WTC11 (cell line): ENCODE measurements around the gene PPDPF. TPM values are rescaled to one million over a fixed set of nuclear protein-coding genes. Genes with fewer than 3 reads are reported as not detected.
A peak's percentile ranks its signal among the peaks of the same experiment; 100 is the strongest.

ENCODE experiments used
- ATAC-seq: fragments of 200-7000 bp; cut with Tn5 transposase; 2 replicates; pipeline ENCODE4 v1.10.0; 2021; ENCODE audit warnings: mild to moderate bottlenecking, moderate library complexity
- CTCF ChIA-PET: fragments of 300-600 bp; sonication (Branson Sonifier 250); formaldehyde crosslinking; loops from one replicate; lab custom pipeline; 2021; ENCODE audit warnings: antibody characterized with exemption; lab: Charles Lee
- POLR2A ChIA-PET: fragments of 350-600 bp; sonication (Branson Sonifier 250); formaldehyde crosslinking; loops from one replicate; lab custom pipeline; 2021; ENCODE audit warnings: antibody characterized with exemption; lab: Charles Lee
- DNase-seq: peaks from one replicate; pipeline ENCODE4 v3.0.0; 2021; ENCODE audit warnings: low spot score
- H3K27ac Mint-ChIP-seq: 2 replicates; pipeline ENCODE4 v1.8.0; 2021; ENCODE audit warnings: mixed read lengths
- H3K27me3 Mint-ChIP-seq: 2 replicates; pipeline ENCODE4 v1.8.0; 2021; ENCODE audit warnings: low read depth, mild to moderate bottlenecking, moderate library complexity, mixed read lengths
- H3K36me3 Mint-ChIP-seq: 2 replicates; pipeline ENCODE4 v1.8.0; 2021; ENCODE audit warnings: mixed read lengths
- H3K4me1 Mint-ChIP-seq: 2 replicates; pipeline ENCODE4 v1.8.0; 2022; ENCODE audit warnings: mixed read lengths
- H3K4me3 Mint-ChIP-seq: 2 replicates; pipeline ENCODE4 v1.8.0; 2021; ENCODE audit warnings: mild to moderate bottlenecking, moderate library complexity, mixed read lengths
- H3K9me3 Mint-ChIP-seq: 2 replicates; pipeline ENCODE4 v1.8.0; 2021; ENCODE audit warnings: mixed read lengths
- ATF2 ChIP-seq: sonication (generic); formaldehyde crosslinking; IDR thresholded peaks from 2 replicates; pipeline ENCODE4 v1.8.1; 2022; ENCODE audit warnings: low read depth, missing genetic modification reagents, borderline replicate concordance
- ATF3 ChIP-seq: sonication (generic); formaldehyde crosslinking; conservative IDR thresholded peaks from 2 replicates; pipeline ENCODE4 v1.8.1; 2022; ENCODE audit warnings: mild to moderate bottlenecking, missing genetic modification reagents
- CBFB ChIP-seq: sonication (generic); formaldehyde crosslinking; IDR thresholded peaks from 2 replicates; pipeline ENCODE4 v1.8.1; 2022; ENCODE audit warnings: mild to moderate bottlenecking, low read depth, missing genetic modification reagents
- CREB1 ChIP-seq: sonication (generic); formaldehyde crosslinking; IDR thresholded peaks from 2 replicates; pipeline ENCODE4 v1.8.0; 2023; ENCODE audit warnings: mild to moderate bottlenecking, missing genetic modification reagents
- E2F4 ChIP-seq: sonication (generic); formaldehyde crosslinking; IDR thresholded peaks from 2 replicates; pipeline ENCODE4 v1.8.1; 2022; ENCODE audit warnings: low read depth, mild to moderate bottlenecking, moderate library complexity, missing genetic modification reagents, borderline replicate concordance
- EMX1 ChIP-seq: fragments of 250-450 bp; sonication (Bioruptor Pico); IDR thresholded peaks from 2 replicates; pipeline ENCODE4 v1.8.0; 2021; ENCODE audit warnings: mild to moderate bottlenecking
- FOXK1 ChIP-seq: sonication (generic); formaldehyde crosslinking; IDR thresholded peaks from 2 replicates; pipeline ENCODE4 v1.8.0; 2022; ENCODE audit warnings: mild to moderate bottlenecking, moderate library complexity, missing genetic modification reagents
- GTF2I ChIP-seq: fragments of 250-450 bp; sonication (Bioruptor Pico); conservative IDR thresholded peaks from 2 replicates; pipeline ENCODE4 v1.4.0; 2021; ENCODE audit warnings: mild to moderate bottlenecking
- HMGA2 ChIP-seq: fragments of 250-450 bp; sonication (Bioruptor Pico); IDR thresholded peaks from 2 replicates; pipeline ENCODE4 v1.4.0; 2021; ENCODE audit warnings: mild to moderate bottlenecking, moderate library complexity
- KAT7 ChIP-seq: sonication (generic); formaldehyde crosslinking; IDR thresholded peaks from 2 replicates; pipeline ENCODE4 v1.8.1; 2023; ENCODE audit warnings: missing genetic modification reagents, mild to moderate bottlenecking, borderline replicate concordance
- MAX ChIP-seq: sonication (generic); formaldehyde crosslinking; IDR thresholded peaks from 2 replicates; pipeline ENCODE4 v1.8.0; 2022; ENCODE audit warnings: mild to moderate bottlenecking, missing genetic modification reagents
- NFE2L1 ChIP-seq: sonication (generic); formaldehyde crosslinking; IDR thresholded peaks from 2 replicates; pipeline ENCODE4 v1.8.1; 2023; ENCODE audit warnings: missing genetic modification reagents
- NR2C2 ChIP-seq: sonication (generic); formaldehyde crosslinking; IDR thresholded peaks from 2 replicates; pipeline ENCODE4 v1.8.0; 2022; ENCODE audit warnings: mild to moderate bottlenecking, missing genetic modification reagents
- PRRX2 ChIP-seq: fragments of 250-450 bp; sonication (Bioruptor Pico); IDR thresholded peaks from 2 replicates; pipeline ENCODE4 v1.8.0; 2021; ENCODE audit warnings: mild to moderate bottlenecking
- TEAD1 ChIP-seq: sonication (generic); formaldehyde crosslinking; IDR thresholded peaks from 2 replicates; pipeline ENCODE4 v1.8.0; 2022; ENCODE audit warnings: mild to moderate bottlenecking, missing genetic modification reagents
- TP53 ChIP-seq: sonication (generic); formaldehyde crosslinking; IDR thresholded peaks from 2 replicates; pipeline ENCODE4 v1.8.1; 2023; ENCODE audit warnings: mild to moderate bottlenecking, missing genetic modification reagents
- ZNF121 ChIP-seq: sonication (generic); formaldehyde crosslinking; IDR thresholded peaks from 2 replicates; pipeline ENCODE4 v1.8.0; 2023; ENCODE audit warnings: missing genetic modification reagents
- ZNF138 ChIP-seq: sonication (generic); formaldehyde crosslinking; conservative IDR thresholded peaks from 2 replicates; pipeline ENCODE4 v1.8.1; 2022; ENCODE audit warnings: mild to moderate bottlenecking, moderate library complexity, missing genetic modification reagents
- ZNF232 ChIP-seq: sonication (generic); formaldehyde crosslinking; IDR thresholded peaks from 2 replicates; pipeline ENCODE4 v1.8.0; 2022; ENCODE audit warnings: mild to moderate bottlenecking, missing genetic modification reagents
- ZNF263 ChIP-seq: sonication (generic); formaldehyde crosslinking; IDR thresholded peaks from 2 replicates; pipeline ENCODE4 v1.8.1; 2022; ENCODE audit warnings: low read depth, mild to moderate bottlenecking, moderate library complexity, missing genetic modification reagents
- ZNF317 ChIP-seq: sonication (generic); formaldehyde crosslinking; IDR thresholded peaks from 2 replicates; pipeline ENCODE4 v1.8.1; 2023; ENCODE audit warnings: low read depth, mild to moderate bottlenecking, moderate library complexity, missing genetic modification reagents, borderline replicate concordance
- ZNF423 ChIP-seq: fragments of 250-450 bp; sonication (Bioruptor Pico); IDR thresholded peaks from 2 replicates; pipeline ENCODE4 v2.1.2; 2022; ENCODE audit warnings: mild to moderate bottlenecking, moderate library complexity
- ZNF425 ChIP-seq: fragments of 250-450 bp; sonication (Bioruptor Pico); conservative IDR thresholded peaks from 2 replicates; pipeline ENCODE4 v1.9.0; 2021; ENCODE audit warnings: mild to moderate bottlenecking
- ZNF671 ChIP-seq: fragments of 250-450 bp; sonication (Bioruptor Pico); IDR thresholded peaks from 2 replicates; pipeline ENCODE4 v1.8.0; 2021; ENCODE audit warnings: mild to moderate bottlenecking
- ZSCAN18 ChIP-seq: fragments of 250-450 bp; sonication (Bioruptor Pico); IDR thresholded peaks from 2 replicates; pipeline ENCODE4 v2.1.2; 2022; ENCODE audit warnings: mild to moderate bottlenecking, moderate library complexity
- total RNA-seq: library from RNA; stranded (reverse); gene quantifications from 3 replicates; pipeline ENCODE4 v1.2.3, GENCODE V29; 2021

Gene PPDPF
- total RNA-seq, 1 experiment from 2014 or later = 170 TPM

GRCh38 chr20:63551068-63551467 lies 30.5 kb downstream of the PPDPF start:
- ATAC-seq (no peak), DNase-seq (no peak)
- Mint-ChIP-seq H3K36me3 (no peaks in the 10 kb centered on the region), H3K9me3 (no peaks in the 10 kb centered on the region), H3K27me3 (no peaks in the 10 kb centered on the region), H3K27ac (peak overlapping the region; percentile 24; the same call in 1 of the 2 replicates), H3K4me1 (peaks cover 23% of the 10 kb centered on the region), H3K4me3 (no peak overlapping the region)
- POLR2A ChIA-PET = no interaction called here
- TF ChIP-seq ZNF671 (no peak), ZNF232 (no peak), ZNF317 (CRISPR knock-in tag) (no peak), NFE2L1 (CRISPR knock-in tag) (no peak), ATF2 (CRISPR knock-in tag) (no peak), ZNF138 (no peak), NR2C2 (no peak), ATF3 (CRISPR knock-in tag) (no peak), PRRX2 (no peak), E2F4 (CRISPR knock-in tag) (no peak), CREB1 (CRISPR knock-in tag) (no peak), MAX (CRISPR knock-in tag) (no peak), ZSCAN18 (CRISPR knock-in tag) (no peak), TEAD1 (CRISPR knock-in tag) (no peak), GTF2I (CRISPR knock-in tag) (no peak), FOXK1 (CRISPR knock-in tag) (no peak), TP53 (CRISPR knock-in tag) (no peak), ZNF263 (no peak), EMX1 (no peak)
- CTCF ChIA-PET = interaction anchor here (0.6 to 2.2 kb wide), 3 partner anchors 13 to 423 kb away, joined by 3 to 15 read pairs (median 4); no protein-coding TSS in a partner anchor

- TF ChIP-seq HMGA2 (CRISPR knock-in tag) (no peak), TEAD1 (CRISPR knock-in tag) (no peak), CBFB (CRISPR knock-in tag) (no peak), ATF2 (CRISPR knock-in tag) (no peak), ATF3 (CRISPR knock-in tag) (no peak), ZNF423 (peak; percentile 87), ZNF121 (CRISPR knock-in tag) (no peak), ZNF425 (CRISPR knock-in tag) (no peak), PRRX2 (no peak), KAT7 (CRISPR knock-in tag) (0 out of 2 replicates have a peak, but pooled peaks have one; percentile 38)
- POLR2A ChIA-PET = interaction anchor here (0.6 to 1.6 kb wide), 5 partner anchors 14 to 405 kb away, joined by 3 to 4 read pairs (median 4); partner anchors contain the start of gene PPDPF
- Mint-ChIP-seq H3K36me3 (no peaks in the 10 kb centered on the region), H3K27ac (peak overlapping the region; percentile 79; the same call in 1 of the 2 replicates), H3K9me3 (no peaks in the 10 kb centered on the region), H3K4me1 (peaks cover 22% of the 10 kb centered on the region), H3K27me3 (no peaks in the 10 kb centered on the region), H3K4me3 (peak overlapping the region; percentile 53)
- CTCF ChIA-PET = interaction anchor here (0.5 to 2.3 kb wide), 8 partner anchors 14 to 419 kb away, joined by 3 to 33 read pairs (median 4); partner anchors contain the start of genes PPDPF, PTK6 and STMN3
- DNase-seq (no peak), ATAC-seq (no peak)
Measured at GRCh38 chr20:63552481-63553249, 32.1 kb downstream of the PPDPF start.
